Activated CD4-positive, CD25-positive, alpha-beta regulatory T cell treated with anti-CD3 and anti-CD28 coated beads, Interleukin-2, amount 50 U/mL, for 16 hours (primary cell): ENCODE data around the gene PPA1.
"Not testable (repeated sequence)": the region's sequence is repeated elsewhere in the genome, so short reads cannot be mapped to it uniquely, and the experiment has no call there.

Experiments
- DNase-seq: peaks from one replicate; pipeline ENCODE4 v3.0.0-alpha.2; 2020; ENCODE audit warnings: low read depth, low spot score

The PPA1 gene

DNA sequence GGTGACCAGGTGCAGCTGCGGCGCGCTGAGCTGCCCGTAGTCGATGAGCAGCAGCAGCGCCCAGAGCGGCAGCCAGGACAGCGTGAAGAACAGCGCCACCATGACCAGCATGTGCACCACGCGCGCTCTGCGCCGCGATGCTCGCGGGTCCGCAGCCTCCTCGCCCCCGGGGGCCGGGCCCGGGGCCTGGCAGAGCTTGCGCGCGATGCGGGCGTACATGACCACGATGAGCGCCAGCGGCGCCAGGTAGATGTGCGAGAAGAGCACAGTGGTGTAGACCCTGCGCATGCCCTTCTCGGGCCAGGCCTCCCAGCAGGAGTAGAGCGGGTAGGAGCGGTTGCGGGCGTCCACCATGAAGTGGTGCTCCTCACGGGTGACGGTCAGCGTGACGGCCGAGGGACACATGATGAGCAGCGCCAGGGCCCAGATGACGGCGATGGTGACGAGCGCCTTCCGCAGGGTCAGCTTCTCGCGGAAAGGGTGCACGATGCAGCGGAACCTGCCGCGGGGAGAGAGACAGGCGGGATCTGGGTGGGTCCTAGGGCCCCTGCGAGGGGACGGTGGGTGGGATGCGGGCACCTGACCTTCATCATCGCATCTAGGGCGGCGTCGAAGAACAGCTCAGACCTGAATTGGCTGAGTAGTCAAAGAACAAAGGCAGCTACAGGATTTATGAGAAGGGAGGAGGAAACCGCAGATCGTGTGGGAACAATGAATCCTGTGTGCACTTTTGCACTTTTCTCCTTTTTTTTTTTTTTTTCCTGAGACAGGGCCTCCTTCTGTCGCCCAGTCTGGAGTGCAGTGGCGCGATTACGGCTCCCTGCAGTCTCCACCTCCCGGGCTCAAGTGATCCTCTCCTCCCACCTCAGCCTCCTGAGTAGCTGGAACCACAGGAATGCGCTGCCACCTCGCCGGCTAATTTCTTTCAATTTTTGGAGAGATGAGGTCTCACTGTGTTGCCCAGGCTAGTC is 22.4 kb upstream of the PPA1 start:
- no peak for DNase-seq

DNA sequence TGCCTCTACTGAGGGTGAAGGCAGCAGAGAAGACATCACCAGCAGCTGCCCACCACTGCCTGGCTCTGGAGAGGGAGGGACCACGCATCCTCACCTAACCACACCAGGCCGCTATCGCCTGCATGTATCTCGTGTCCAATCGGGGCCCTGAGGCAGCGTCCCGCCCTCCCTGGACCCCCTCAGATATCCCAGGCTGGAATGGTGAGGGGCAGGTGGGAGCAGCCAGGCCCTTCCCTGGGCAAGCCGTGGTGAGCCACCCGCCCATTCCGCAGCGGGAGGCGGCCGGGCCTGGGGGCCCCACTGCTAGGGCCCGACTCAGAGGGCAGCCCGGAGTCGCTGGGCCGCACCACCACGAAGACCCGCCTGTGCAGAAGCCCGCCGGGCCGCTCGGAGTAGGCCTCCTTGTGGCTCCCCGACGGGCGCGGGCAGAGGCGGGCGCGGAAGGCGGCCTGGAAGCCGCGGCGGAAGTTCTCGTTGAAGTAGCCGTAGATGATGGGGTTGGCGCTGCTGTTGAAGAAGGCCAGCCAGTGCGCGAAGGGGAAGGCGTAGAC is 21.6 kb upstream of the PPA1 start:
- DNase-seq = no peak

DNA sequence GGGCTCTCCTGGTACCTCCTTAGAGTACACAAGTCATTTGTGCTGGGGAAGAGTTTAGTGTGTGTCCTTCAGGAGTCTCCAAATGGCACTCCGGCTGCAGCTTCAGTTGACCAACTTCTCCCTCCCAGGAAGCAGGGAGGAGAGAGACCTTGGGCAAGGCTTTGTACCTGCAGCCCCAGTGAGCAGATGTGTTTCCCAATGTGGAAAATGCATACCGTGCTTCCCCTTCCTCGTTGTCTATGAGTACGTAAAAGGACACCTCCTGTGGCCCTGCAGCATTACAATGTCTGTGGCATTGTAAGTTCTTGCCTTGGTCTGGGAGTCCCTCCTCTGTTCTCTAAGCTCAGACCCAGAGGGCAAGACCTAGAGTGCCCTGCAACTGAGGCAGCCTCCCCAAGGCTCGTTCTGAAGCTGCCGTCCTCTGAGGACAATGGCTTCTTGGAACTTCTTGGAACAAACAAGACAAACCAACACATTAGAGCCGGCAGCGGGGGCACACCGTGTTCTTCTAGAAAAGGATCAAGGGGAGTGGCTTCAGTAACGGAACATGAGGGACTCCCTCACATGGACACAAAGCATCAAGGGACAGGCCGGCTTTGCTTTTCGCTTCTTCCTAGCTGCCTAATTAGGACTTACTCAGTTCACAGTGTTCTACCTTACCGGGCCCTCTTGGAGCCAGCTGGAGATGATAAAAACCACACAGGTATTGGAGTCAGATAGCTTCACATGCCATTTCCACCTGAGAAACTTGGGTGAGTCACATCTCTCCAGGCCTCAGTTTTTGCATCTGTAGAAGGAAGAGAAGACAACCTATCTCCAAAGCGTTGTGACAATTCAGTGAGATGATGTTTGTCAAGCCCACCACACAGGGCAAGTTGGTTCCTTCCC is 20.9 kb upstream of the PPA1 start:
- DNase-seq = no peak

DNA sequence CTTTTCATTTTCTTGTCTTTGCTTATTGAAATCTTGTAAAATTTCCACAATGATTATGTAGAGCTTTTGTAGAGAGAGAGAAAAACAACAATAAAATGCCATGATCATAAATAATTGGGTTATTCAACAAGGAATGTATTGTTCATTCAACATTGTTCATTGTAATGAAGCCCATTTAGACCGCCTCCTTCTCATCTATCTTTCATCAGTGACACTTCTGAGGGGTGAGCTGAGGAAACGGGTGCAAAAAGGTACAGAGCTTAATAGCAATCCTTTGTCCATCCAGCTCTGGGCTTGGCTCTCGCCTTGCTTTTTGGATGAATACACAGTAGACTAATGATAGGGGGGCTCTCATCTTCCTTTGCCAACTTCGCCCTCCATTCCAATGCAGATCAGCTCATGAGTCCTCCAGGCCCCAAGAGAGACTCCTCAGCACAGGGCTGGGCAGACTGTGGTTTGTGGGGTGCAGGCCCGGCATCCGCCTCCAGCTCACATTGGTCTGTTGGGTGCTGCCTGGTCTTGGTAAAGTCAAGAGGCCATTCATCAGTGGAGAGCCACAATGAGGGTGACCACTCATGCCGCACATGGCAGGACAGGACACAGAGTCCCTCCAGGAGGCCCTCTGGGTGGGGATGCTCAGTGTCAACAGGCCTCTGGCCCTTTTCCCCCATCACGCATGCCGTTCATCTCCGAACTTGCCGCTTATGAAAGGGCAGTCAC is 17.9 kb upstream of the PPA1 start:
- no peak for DNase-seq

DNA sequence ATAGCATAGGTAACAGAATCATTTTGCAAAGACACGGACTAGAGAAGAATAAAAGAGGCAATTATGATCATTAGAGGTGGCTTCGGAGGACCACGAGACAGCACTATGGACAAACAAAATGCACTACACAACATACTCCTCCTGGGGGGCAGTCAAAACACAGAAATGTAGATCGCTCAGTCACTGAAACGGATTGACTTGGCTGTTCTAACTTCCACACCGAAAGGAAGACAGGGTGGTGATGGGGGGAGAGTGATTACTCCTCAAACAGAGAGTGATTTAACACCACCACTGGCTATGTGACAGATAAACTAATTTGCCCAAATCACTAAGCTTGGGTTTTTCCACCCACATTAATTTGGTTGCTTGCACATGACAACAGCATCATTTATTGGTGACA is 14.1 kb upstream of the PPA1 start:
- no peak for DNase-seq

DNA sequence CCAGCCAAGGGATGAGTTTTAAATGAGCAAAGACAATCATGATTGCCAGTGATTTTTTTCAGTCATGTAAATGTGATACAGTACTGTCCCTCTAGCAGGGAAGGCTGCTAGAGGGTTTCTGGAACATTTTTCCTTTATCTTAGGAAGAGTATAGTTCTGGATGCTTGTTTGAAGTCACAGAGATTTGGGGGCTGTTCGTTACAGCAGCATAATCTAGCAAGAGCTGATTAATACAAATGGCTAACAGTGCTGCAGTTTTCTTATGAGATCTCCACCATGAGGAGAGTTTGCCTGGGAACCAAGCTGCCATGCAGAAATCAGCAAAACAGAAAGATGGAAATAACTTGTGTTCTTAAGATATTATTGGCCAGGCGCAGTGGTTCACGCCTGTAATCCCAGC is 7.9 kb upstream of the PPA1 start:
- no peak for DNase-seq

DNA sequence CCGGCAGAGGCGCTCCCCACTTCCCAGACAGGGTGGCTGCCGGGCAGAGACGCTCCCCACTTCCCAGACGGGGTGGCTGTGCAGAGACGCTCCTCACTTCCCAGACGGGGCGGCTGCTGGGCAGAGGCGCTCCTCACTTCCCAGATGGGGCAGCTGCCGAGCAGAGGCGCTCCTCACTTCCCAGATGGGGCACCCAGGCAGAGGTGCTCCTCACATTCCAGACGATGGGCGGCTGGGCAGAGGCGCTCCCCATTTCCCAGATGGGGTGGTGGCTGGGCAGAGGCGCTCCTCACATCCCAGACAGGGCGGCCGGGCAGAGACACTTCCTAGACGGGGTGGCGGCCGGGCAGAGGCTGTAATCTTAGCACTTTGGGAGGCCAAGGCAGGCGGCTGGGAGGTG is 6.8 kb upstream of the PPA1 start:
- DNase-seq = not testable (repeated sequence)

DNA sequence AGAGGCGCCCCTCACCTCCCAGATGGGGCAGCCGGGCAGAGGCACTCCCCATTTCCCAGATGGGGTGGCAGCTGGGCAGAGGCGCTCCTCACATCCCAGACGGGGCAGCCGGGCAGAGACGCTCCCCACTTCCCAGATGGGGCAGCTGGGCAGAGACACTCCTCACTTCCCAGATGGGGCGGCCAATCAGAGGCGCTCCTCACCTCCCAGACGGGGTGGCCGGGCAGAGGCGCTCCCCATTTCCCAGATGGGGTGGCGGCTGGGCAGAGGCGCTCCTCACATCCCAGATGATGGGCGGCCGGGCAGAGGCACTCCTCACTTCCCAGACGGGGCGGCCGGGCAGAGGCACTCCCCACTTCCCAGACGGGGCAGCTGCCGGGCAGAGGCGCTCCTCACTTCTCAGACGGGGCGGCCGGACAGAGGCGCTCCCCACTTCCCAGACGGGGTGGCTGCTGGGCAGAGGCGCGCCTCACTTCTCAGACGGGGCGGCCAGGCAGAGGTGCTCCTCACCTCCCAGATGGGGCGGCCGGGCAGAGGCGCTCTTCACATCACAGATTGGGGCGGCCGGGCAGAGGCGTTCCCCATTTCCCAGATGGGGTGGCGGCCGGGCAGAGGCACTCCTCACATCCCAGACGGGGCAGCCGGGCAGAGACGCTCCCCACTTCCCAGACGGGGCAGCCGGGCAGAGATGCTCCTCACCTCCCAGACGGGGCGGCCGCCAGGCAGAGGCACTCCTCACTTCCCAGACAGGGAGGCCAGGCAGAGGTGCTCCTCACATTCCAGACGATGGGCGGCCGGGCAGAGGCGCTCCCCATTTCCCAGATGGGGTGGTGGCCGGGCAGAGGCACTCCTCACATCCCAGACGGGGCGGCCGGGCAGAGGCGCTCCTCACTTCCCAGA is 6.1 kb upstream of the PPA1 start:
- not testable (repeated sequence) for DNase-seq

DNA sequence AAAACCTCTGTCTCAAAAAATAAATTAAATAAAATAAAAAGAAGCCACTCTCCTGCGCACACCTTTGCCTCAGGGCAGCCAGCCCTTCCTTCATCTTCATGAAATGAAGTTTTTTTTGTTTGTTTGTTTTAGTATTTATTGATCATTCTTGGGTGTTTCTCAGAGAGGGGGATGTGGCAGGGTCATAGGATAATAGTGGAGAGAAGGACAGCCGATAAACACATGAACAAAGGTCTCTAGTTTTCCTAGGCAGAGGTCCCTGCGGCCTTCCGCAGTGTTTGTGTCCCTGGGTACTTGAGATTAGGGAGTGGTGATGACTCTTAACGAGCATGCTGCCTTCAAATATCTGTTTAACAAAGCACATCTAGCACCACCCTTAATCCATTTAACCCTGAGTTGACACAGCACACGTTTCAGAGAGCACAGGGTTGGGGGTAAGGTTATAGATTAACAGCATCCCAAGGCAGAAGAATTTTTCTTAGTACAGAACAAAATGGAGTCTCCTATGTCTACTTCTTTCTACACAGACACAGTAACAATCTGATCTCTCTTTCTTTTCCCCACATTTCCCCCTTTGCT is 4.8 kb upstream of the PPA1 start:
- DNase-seq = not testable (repeated sequence)

DNA sequence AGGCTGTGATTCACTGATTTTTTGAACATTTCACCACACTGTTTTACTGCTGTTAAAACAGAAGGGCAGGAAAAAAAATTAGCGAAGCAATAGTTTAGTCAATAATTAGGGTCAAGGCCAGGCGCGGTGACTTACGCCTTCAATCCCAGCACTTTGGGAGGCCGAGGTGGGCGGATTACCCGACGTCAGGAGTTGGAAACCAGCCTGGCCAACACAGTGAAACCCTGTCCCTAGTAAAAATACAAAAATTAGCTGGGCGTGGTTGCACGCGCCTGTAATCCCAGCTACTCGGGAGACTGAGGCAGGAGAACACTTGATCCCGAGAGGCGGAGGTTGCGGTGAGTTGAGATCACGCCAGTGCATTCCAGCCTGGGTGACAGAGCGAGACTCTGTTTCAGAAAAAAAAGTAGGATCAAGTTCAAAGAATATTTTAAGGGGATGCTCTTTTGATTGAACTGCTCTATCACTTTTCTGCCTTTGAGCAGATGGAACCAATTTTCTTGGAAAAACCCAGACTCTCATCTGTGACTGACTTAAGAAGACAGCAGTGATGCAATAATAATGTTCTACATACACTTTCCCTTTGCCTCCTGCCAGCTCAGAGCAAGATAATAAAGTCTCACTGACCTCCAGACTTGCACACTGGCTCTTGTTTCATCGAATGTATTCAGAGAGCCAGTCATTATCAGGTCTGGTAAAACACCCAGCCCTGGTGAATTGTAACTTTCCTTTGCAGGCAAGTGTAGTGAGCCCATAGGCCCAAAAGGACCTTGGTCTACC is 1.6 kb upstream of the PPA1 start:
- no peak for DNase-seq

DNA sequence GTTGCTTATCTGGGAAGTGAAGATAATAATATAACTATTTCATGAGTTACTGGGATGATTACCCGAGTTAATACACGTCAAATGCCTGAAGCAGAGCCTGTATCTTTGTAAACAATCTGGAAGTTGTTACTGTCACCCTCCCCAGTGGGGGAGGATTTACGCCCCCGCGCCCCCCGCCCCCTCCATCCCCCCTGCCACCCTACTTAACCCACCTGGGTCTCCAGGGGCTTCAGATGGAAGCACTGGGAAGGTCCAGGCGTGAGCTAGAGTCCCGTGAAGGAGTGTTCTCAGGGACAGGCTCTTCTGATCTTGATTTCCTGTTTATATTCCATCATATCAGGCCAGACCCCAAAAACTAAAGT is 691 bp upstream of the PPA1 start:
- no peak for DNase-seq

DNA sequence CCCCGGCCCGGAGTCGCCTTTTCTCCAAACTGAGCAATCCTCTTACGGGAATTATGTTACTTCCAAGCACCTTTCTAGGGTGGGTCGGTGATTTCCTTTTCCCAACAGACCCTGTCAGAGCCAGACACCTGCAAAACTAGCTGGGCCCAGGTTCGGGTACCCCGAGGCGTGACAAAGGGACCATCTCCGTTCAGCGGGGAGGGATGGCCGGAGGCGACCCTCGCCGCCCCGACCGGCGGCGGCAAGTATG is 445 bp downstream of the PPA1 start:
- no peak for DNase-seq

DNA sequence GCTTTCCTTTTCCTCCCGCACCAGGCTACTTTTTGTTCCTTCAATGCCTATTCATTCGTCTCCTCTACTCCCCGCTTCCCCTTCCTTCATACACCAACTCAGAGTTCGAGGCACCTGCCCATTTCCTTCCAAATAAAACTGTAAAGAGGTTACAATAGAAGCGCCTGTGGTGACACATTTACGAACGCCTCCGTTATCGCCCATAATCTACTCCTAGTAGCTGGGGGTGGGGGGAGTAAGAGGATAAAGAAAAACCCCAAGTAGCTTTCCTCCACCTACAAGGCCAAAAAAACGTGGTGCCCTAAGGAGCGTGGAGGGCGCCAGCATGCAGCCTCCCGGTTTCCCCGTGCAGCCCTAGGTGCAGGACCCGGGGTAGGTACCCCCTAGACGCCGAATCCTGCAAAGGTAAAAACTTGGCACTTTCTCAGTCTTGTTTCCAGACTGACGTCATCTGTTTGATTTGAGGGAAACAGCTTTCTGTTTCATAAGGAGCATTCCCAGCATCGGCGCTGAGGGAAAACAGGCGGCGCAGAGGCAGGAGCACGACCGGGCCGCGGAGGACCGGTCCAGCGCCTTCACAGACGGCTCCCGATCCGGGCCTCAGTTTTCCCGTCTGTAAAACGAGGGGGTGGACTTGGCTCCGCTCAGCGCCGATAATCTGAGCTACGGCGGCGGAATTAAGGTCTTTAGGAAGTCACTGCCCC is 922 bp downstream of the PPA1 start:
- DNase-seq = peak; percentile 16

DNA sequence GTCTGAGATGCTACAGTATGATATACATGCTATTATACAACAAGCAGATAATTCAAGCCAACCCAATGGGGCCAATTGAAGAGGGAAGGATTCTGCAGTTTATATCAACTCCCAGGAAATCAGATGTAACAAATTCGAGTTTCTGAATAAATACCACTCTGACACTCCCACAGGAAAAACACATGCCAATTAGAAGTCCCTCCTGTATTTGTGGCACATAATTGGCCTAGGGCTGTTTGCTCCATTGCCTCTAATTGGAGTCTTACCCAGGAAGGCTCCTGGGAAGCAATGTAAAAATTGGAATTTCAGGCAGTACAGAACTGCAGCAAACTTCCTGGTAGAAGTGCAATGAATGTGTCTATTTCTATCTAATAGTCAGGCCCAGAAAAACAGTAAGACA is 4.7 kb downstream of the PPA1 start:
- no peak for DNase-seq

DNA sequence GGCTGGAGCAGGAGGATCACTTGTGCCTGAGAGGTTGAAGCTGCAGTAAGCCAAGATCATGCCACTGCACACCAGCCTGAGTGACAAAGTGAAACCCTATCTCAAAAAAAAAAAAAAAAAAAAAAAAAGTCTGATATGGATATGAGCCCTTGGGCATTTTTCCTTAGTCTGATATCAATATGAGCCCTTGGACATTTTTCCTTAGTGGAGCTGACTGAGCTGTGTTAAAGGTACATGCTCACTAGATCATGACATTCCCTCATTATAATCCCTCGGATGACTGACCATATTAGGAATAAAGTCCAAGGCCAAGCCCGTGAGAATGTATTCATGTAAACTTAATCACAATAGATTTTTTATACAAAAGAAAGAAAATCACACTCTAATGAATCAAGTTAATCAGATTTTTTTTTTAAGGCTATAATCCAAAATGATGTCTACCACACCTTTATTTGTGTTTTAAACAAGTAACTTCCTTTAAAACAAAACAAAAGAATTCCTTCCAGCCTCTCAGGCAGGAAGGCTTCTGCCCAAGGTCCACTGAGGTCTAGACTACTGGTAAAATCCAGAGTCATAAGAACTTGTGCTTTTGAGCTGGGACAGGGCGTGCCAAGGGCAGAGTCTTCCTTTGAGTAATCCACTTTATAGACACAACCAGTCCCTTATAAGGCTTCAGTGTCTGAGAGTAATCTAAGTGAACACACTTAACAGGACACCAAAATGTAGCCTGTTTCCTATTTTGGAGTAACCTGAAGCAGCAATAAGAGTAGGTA is 5.5 kb downstream of the PPA1 start:
- DNase-seq = no peak

DNA sequence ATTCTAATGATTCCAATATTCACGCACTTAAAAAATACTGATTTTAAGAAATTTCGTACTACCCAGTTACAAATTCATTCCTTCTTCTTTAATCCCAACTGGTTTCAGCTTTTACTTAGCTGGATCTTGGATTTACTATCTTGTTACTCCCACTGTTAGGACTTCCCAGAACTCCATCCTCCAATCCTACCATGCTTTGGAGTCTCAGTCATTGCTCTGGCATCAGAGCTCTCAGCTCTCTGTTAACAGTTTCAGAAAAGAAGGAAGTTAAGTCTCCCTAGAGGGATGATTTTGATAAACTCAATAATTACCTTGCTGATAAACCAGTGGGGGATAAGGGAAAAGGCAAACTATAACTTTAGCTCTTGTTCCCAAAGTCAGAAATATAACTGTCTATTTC is 9.5 kb downstream of the PPA1 start:
- DNase-seq = no peak

DNA sequence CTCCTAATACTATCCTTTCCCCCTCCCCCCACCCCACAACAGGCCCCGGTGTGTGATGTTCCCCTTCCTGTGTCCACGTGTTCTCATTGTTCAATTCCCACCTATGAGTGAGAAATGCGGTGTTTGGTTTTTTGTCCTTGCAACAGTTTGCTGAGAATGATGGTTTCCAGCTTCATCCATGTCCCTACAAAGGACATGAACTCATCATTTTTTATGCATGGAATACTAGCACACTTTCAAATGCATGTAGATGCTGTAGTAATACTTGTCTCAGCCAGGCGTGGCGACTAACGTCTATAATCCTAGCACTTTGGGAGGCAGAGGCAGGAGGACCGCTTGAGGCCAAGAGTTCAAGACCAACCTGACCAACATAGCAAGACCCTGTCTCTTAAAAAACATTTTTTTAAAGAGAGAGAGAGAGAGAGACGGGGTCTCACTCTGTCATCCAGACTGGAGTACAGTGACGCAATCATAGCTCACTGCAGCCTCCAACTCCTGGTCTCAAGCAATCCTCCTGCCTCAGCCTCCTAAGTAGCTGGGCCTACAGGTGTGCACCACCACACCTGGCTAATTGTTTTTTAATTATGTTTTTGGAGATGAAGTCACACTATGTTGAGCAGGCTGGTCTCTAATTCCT is 10.3 kb downstream of the PPA1 start:
- not testable (repeated sequence) for DNase-seq

DNA sequence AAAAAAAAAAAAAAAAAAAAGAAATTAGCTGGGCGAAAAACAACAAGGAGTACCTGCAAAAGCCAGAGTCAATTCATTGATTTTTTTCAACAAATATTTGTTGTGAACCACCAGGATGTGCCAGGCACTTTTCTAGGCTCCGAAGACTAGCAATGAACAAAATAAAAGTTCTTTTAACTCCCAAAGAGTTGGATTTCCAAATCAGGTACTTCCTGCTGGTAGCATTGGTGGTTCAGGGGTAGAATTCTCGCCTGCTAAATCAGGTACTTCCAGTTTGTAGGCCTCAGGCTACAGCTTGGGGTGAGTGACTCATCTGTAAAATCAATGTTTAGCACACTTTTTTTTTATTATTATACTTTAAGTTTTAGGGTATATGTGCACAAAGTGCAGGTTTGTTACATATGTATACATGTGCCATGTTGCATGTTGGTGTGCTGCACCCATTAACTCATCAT is 10.9 kb downstream of the PPA1 start:
- no peak for DNase-seq
